ENCODE results near the gene TAX1BP1.

DNA sequence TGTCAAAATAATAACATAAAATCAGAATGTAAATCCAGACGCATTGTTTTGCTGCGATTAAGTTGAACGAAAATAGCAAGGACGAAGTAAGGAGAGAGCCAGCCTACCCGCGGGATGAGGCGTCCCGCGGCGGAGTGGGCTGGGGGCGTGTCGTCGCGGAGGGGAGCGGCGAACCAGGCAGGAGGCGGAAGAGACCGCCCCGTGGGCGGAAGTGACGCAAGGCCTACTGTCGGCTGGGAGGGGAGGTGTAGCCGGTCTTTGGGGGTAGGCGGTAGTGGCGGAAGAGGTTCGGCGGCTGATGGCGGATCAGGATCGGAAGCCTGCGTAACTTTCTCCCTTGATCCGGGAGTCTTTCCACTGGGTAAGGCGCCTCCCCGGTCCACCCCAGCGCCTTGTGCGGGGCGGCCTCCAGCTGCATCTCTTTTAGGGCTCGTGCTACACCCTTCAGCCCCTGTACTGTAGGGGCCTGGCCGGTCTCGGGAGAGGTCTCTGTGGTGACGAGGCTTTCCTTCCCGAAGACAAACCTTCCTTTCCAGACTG, at the start of gene TAX1BP1:
- TF ChIP-seq POLR2A (IDR thresholded peaks at IDR 0.05; ENCODE audit: extremely low read depth, insufficient read length) (peak; percentile 98), MYC (IDR thresholded peaks at IDR 0.05; ENCODE audit: low read depth, low read length) (peak; percentile 30; the same call in 1 of the 2 replicates)
- TF ChIP-seq, protein P1, sequence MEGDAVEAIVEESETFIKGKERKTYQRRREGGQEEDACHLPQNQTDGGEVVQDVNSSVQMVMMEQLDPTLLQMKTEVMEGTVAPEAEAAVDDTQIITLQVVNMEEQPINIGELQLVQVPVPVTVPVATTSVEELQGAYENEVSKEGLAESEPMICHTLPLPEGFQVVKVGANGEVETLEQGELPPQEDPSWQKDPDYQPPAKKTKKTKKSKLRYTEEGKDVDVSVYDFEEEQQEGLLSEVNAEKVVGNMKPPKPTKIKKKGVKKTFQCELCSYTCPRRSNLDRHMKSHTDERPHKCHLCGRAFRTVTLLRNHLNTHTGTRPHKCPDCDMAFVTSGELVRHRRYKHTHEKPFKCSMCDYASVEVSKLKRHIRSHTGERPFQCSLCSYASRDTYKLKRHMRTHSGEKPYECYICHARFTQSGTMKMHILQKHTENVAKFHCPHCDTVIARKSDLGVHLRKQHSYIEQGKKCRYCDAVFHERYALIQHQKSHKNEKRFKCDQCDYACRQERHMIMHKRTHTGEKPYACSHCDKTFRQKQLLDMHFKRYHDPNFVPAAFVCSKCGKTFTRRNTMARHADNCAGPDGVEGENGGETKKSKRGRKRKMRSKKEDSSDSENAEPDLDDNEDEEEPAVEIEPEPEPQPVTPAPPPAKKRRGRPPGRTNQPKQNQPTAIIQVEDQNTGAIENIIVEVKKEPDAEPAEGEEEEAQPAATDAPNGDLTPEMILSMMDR (IDR thresholded peaks at IDR 0.05; ENCODE audit: low read depth, low read length): no peak
- TF ChIP-seq, protein P2, sequence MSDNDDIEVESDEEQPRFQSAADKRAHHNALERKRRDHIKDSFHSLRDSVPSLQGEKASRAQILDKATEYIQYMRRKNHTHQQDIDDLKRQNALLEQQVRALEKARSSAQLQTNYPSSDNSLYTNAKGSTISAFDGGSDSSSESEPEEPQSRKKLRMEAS (IDR thresholded peaks at IDR 0.05; ENCODE audit: low read depth, low read length): peak; percentile 64; the same call in 1 of the 2 replicates

Data from NB4 (cell line).